IPS-NIHi11 (cell line): Measurements from ENCODE around the gene LTBP1.
A peak's percentile ranks its signal among the peaks of the same experiment; 100 is the strongest.

Source experiments
- DNase-seq: peaks from one replicate; pipeline ENCODE4 v3.0.0; 2012; ENCODE audit warnings: mixed read lengths, low spot score

Gene LTBP1

DNA sequence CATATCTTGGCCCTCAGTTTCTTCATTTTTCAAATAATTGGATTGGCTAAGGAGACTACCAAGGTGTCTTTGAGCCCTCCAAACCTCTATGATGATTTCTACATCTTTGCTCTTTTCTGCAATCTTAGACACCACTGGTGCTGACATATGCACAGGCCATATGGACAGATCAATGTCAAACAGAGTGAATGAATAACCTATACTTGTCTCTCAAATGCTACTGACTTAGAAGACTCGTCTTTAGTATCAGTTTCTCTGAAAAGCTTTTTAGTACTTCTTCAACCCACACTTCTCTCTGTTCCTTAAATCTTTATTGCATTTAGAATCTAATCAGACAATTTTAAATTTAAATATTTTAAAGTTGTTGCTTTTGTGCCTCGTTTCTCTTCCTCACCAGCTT, 258.2 kb downstream of the LTBP1 start:
- no peak for DNase-seq

DNA sequence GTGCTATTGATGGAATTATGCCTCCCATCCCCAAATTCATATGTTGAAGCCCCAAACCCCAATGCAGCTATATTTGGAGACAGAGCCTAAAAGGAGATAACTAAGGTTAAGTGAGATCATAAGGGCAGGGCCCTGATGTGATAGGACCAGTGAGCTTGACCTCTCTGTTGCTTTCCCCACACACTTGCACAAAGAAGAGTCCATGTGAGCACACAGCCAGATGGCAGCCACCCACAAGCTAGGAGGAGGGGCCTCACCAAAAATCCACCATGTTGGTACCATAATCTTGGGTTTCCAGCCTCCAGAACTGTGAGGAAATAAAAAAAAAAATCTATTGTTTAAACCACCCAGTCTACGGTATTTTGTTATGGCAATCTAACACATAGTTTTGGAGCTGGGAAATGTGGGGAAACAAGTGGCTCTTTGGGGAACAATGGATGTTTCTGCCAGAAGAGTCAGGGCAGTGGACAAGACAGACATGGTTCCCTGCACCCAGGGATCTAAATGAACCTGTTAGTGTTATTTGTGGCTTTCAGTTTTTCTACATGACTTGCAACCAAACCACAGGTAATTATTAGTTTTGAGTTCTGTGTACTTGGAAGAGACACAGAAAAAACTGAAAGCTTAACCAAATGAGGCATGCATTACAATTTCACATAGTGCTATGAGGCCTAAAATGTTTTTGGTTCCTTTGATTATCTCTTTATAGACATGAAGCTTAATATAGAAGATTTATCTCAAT, 259.1 kb downstream of the LTBP1 start:
- no peak for DNase-seq

DNA sequence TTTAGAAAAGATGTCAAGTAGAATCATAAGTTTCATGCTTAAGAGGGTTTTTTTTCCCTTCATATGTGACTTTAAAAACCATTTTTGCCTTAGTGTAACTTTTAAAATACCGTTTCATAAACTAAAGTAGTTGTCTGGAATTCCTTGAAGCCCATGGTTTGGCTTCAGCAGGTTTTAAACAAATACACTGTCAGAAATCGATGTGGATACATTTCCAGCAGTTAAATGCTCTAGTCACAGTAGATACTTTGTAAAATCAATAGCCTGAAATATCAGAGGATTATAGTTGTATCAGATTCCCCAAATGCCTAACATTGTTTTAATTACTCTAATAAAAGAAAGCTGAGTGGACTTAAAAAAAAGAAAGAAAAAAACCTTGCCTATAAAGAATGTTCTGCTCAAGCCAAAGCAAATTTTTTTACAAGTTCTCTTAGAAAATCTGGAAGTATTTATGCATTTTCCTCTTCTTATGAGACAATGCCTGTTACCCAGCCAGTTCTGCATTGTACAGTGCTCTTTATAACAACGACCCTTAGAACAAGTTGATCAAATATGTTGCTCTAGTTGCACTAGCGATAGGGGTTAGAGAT, 260.5 kb downstream of the LTBP1 start:
- no peak for DNase-seq

DNA sequence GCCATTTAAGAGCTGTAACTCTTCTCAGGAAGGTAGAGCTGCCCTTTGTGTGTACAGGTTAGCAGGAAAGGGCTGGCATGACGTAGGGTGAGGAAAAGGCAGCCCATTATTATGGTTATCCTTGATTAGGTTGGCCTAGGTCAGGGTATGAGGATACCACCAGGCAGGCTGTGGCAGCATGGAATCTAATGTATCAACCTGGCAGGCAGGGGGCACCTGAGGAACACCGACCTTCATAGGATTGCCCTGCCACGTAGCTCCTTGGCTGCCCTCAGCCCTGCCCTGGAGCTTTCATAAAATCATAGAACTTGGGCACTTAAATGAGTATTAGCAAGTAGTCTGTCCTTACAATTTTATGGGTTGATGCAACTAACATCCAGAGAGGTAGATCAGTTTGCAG, 261.6 kb downstream of the LTBP1 start:
- DNase-seq = no peak

DNA sequence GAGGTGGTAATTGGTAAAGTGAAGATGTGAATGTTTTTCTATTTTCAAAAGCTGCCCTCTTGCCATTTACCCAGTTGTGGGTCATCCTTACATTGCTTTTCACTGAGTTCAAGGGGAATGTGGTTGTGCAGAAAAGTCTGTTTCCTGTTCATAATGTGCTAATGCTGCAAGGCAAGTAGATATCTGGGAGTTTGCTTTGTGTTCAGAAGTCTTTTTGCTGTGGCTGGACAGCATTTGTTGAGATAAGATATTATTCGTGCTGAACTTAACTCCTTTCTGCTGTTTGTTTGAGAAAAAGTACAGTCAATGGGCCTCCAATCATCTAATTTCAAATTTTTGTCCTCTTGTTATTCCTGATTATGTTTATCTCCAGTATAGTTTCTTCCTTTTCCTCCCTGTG, 263.2 kb downstream of the LTBP1 start:
- no peak for DNase-seq

DNA sequence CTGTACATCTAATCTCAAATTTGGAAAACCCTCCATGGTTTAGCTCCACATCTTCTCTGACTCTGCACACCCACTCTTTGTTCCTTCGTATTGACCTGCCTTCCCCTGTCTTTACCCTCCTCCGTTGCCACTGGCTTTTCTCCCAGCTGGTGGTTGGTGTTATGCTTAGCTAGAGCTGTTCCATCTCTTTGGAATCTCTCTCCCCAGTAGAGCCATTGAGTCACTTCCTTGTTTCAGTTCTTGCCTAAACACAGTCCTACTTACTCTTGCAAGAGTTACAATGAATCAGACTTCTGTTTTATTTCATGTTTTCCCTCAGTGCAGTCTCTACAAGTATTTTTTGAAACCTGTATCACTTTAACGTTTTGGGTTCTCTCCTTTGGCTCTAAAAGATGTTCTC, 263.9 kb downstream of the LTBP1 start:
- peak; percentile 39 for DNase-seq

DNA sequence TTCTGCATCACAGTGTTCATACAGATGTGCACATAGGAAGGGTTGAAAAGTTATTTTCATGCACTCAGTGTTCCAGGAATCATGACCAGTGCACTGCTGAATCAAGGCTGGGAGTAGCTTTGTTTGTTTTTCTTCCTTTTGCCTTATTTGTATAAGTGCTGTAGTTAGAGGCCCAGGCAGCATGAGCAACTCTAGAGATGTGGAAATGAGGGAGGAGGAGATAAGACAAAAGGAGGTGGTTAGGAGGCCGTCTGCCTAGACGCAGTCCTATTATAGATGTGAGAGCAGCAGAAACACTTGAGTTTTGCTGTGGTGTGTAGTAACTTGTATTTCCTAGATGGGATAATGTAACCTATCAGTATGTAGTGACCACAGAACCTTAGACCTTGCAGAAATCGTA, 265.4 kb downstream of the LTBP1 start:
- no peak for DNase-seq

DNA sequence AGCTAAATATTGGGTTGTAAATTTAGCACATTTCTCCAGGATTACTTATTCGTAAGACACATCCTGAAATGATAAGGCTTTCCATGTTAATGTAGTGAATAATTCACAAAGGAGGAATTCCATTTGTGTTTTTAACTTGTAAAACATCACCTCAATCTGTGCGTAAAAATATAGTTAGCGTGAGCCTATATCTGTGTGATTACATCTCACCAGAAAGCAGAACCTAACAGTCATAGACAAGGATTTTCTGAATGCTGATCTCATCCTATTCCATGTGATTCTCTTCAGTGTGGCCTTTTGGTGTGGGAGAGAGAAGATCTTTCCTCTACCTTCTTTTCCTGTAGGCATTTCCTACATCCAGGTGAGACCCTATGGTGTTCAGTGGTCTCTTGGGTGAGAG, 266.5 kb downstream of the LTBP1 start:
- no peak for DNase-seq

DNA sequence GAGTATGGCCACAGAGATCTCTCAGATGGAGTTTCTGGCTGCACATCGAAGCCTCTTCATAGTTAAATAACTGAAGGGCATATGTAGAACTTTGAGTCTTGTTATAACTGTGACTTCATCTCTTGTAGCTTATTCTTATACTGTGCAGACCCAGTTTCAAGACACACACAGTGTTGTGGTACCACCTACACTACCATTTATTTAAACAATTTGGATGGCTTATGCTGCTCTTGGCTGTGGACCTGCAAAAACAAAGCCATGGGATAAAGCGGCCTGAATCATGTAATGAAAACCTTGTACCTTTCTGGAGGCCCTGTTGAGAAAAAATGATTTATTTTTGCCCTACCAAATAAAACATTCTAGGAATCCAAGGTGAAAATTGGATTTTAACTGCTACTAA, 266.9 kb downstream of the LTBP1 start:
- no peak for DNase-seq

DNA sequence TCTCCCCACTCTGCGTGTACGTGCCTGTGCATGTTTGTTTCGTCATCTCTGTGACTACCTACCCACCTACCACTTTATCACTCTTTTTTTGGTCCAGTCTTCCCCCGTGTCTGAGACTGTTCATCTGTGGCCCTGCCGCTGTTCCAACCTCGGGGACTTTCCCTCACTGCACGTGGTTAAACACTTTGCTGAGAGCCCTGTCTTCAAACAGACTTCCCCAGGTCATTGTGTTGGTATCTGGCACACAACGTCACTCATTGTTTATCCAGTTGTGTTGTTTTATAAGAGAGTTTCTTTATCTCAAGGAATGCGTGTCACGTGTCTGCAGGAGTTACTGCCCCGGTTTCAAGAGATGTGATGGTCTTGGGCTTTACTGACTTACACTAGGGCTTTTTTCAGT, 267.7 kb downstream of the LTBP1 start:
- DNase-seq = no peak

DNA sequence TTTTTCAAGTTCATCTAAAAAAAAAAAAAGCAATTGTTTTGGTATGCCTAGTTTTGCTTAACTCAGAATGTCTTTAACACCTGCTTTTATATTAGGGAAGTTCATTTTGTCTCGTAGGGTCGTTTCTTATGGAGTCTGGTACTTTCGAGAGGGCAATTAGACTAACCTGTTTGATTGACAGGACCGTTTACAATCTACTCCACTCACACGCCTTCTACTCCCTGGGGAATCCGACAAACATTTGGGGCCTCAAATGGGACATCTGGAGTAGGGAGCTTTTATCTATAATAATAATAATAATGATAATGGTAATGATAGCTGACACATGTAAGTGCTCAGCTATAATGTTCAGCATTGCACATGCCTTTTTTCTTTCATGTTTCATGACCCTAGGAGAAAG, 268.1 kb downstream of the LTBP1 start:
- no peak for DNase-seq

DNA sequence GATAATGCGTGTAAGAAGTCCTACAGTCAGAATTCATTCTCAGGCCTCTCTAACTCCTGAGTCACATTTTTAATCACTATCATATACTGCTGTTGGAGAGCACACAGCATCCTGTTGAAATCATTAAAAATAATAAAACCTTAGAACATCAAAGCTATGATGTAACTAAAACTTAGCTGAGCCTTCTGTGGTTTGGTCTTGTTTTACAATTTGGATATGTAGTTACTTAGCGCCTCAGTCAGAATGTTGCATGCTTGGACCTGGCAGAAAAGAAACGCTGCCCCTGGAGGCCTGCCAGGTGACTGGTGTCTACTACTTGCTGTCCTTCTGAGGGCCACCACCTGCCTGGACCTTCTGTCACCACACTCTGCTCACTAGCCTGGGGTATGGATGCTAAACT, 268.5 kb downstream of the LTBP1 start:
- peak; percentile 26 for DNase-seq

DNA sequence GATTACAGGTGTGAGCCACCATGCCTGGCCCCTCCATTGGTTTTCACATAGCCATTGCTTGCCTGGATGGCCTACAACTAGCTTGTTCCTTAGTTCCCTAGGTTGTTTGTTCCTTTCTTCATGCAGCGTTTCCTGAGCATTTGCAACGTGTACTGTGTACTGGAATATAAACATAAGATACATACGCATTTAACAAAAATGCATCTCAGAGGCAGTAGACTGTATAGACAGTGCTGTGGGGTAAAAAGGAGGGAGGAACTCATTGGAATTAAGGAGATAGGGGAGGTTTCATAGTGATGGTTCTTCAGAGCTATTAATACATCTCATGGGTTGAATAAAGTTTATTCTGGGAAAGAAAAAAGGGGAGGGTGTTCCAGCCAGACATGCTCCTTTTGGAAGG, 269.2 kb downstream of the LTBP1 start:
- DNase-seq = no peak

DNA sequence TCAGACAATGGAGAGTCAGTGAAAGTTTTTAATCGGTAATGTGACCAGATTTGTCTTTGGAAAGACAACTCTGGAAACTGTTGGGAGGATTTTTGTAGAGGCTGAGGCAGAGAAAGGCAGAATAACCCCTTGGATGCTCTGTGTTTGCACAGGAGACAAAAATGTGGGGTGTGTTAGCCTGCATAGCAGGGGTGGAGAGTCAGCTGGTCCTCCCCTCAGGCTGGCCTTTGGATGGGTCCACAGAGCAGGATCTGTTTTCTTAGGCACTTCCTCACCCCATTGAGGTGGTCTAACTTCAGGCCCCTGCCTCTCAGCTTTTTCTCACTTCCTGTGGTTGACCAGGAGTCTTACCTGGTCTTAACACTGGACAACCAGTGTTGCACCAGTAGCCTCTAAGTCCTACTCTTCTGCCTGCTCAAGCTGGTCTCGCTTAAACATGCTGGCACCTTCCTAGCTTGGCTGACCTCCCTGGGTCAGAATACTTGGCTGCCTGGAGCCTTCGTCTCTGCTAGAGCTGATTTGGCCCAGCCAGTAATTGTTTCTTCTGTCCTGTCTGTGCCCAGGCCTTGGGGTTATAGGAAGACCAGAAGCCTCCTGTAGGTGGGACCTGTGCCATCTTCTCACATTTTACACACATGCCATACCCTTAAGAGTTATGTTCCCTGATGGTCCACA, 269.9 kb downstream of the LTBP1 start:
- no peak for DNase-seq

DNA sequence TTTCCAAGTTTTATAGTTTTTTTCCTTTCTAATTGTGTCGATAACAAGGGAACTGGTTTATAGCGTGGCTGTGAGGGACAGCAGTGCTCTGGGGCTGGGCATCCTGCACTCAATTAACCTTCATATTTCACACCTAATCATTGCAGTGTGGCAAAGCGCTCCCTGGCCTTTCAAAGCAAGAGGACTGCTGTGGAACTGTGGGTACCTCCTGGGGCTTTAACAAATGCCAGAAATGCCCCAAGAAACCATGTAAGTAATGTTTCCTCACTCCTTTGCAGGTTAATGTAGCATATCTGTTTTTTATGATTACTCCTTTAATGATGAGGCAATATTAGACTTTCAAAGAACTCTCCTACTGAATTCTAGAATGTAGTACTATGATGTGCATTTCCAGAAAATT, 270.7 kb downstream of the LTBP1 start:
- DNase-seq = no peak

DNA sequence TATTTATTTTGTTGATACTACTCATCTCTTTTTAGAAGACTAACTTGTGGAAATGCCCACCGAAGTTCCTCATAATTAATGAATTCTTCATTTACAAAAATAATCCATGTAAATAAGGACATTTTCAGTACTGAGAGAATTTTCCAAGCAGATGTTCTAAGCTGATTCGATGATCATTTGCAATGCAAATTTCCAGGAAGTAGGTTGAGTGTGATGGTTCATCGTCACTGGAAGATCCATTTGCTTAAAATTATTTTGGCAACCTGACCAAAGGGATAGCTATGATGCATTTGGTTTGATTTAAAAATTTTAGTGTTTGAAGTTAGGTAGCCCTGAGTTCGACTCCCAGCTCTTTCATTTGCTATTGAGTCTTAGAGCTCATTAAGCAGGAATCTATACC, 272.4 kb downstream of the LTBP1 start:
- DNase-seq = no peak

DNA sequence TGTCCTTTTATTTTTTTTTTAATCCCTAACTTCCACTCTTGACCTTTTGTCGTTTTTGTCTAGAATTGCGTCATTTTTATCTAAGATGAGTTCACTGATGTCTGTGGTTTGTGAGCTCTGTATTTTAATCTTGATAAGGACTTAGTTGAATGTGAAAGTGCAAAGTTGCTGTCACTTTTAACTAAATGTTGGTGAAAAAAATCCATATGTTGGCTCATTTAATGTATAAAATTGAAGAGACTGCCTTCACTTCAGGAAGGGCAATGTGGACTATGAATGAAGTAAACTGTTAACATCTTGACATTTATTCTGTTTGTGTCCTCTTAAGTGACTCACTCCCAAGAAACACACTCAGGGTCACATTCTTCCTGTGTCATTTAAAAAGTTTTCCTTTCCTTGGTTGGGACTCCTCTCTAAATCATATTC, 273.1 kb downstream of the LTBP1 start:
- DNase-seq = no peak

DNA sequence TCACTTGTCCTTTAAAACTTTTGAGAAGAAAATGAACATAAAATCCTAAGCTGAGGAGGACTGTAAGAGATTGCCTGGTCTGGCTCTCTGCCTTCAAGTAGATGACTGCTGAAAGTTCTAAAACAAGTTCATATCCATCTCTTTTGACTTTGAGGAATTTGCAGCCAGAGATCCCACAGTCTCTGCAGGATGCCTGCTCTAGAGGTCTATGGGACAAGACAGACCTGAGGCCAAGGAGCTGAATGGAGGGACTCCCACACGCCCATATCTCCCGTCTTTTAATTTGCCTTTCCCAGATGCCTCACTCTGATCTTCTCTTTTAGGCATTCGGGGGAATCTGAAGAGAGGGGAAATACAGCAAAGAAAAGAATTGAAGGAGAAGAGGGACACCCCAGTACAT, 273.8 kb downstream of the LTBP1 start:
- DNase-seq = no peak

DNA sequence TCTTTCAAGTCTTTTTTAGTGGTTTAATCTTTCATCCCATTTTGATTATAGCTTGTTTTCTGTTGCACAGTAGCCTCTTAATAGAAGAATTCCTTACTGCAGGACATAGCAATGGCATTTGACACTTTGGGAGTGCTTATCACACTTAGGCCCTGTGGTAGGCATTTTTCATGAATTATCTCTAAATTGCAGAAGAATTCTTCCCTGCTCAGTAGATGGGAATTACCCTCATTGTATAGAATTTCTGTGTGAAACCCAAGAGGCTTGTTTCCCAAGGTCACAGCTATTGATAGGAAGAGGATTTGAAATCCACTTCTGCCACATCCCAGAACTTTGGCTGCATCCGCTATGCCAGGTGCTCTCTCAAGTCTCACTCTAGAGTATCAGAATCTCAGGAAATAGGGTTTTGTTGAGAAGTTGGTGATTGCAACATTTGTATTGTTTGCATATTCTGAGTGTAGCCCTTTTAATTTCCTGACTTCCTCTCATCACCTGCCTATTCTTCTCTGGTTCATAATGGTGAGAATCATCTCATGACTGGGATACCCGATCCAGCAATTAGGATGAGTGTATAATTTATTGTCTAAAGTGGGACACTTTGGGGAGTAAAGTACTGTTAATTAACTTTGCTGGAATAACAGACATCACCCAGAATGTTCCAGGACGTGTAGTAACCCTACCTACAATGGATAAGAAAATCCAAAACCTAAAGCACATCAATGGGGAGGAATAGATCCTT, 274.5 kb downstream of the LTBP1 start:
- no peak for DNase-seq

DNA sequence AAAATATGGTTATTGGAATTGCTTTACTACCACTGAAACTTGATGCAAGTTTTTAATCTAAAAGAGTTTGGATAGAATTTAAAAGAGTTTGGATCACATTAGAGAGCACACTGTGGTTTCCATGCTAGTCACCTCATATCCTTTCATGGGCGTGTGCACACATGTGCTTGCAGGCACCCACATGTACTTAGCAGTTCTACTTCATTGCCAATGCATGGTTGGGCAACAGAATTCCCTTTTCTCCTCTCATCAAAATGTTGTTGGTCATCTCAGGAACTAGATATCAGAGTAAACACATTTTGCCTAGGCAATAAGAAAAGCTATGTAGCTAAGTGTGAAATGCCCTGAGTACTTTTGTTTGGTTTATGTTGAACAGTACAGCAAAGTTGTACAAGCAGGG, 275.6 kb downstream of the LTBP1 start:
- no peak for DNase-seq

DNA sequence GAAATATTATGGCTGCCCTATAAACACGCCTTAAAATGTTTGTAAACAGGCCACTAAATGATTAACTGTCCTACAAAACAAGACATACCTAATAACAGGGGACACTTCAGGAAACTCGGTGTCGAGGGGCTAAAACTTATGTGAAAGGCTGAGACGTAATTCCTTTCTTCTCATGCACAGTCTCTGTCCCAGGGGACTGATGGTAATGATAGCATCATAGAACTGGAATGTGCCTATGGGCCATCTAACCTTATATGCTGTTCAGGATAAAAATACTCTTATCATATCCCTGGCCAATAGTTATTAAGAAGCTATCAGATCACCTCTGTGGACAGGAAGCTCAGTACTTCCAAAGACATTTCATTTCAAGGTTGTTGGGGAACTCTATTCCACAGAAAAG, 277.1 kb downstream of the LTBP1 start:
- no peak for DNase-seq

DNA sequence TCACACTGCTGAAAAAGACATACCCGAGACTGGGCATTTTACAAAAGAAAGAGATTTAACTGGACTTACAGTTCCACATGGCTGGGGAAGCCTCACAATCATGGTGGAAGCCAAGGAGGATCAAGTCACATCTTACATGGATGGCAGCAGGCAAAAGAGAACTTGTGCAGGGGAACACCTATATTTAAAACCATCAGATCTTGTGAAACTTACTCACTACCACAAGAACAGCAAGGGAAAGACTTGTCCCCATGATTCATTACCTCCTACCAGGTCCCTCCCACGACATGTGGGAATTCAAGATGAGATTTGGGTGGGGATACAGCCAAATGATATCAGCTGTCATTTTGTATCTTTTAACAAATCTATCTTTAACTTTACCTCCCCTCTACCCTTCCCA, 278.6 kb downstream of the LTBP1 start:
- no peak for DNase-seq

DNA sequence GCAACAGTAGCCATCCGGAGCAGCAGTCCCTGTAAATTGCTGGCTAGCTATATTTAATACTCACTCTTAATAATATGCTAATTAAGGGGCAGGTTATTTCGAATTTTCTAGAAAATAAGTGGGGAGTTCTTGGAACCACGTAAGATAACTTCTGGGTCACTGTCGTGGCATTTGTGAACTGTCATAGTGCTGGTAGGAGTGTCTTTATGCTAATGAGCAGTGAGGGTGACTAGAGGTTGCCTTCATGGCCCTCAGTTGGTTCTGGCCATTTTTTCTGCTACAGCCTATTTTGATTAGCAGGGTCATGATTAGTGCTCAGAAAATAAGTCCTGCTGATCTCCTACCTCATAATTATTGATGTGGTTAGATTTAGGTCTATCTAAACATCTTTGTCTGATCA, 279.8 kb downstream of the LTBP1 start:
- DNase-seq = no peak
